SK-N-SH treated with all-trans-retinoic acid at 6 μM for 48 hours (cell line): ENCODE measurements around the gene IL1RN.

Experiments
- ARNTL ChIP-seq: fragments of 450-650 bp; formaldehyde crosslinking; IDR thresholded peaks from 2 replicates; pipeline ENCODE4 v1.5.0; 2020; ENCODE audit warnings: low read depth, mild to moderate bottlenecking, moderate library complexity, borderline replicate concordance
- CSDC2 ChIP-seq: fragments of 250-450 bp; sonication (Bioruptor Pico); IDR thresholded peaks from 2 replicates; pipeline ENCODE4 v1.5.0; 2020; ENCODE audit warnings: mild to moderate bottlenecking, moderate library complexity
- OSR1 ChIP-seq: fragments of 250-450 bp; sonication (Bioruptor Pico); IDR thresholded peaks from 2 replicates; pipeline ENCODE4 v1.8.0; 2022; ENCODE audit warnings: moderate library complexity, mild to moderate bottlenecking, inconsistent platforms
- PPARA ChIP-seq: fragments of 250-450 bp; sonication (Bioruptor Pico); IDR thresholded peaks from 2 replicates; pipeline ENCODE4 v1.5.0; 2020; ENCODE audit warnings: mild to moderate bottlenecking, borderline replicate concordance
- RARB ChIP-seq: fragments of 250-450 bp; sonication (Bioruptor Pico); IDR thresholded peaks from 2 replicates; pipeline ENCODE4 v1.8.0; 2021; ENCODE audit warnings: mild to moderate bottlenecking, moderate library complexity
- SNAI2 ChIP-seq: fragments of 250-450 bp; sonication (Bioruptor Pico); IDR thresholded peaks from 2 replicates; pipeline ENCODE4 v1.5.0; 2020; ENCODE audit warnings: mild to moderate bottlenecking, moderate library complexity
- ZC3H10 ChIP-seq: fragments of 250-450 bp; sonication (Bioruptor Pico); IDR thresholded peaks from 2 replicates; pipeline ENCODE4 v1.5.1; 2021; ENCODE audit warnings: mild to moderate bottlenecking, moderate library complexity
- ZFP3 ChIP-seq: fragments of 250-450 bp; sonication (Bioruptor Pico); IDR thresholded peaks from 2 replicates; pipeline ENCODE4 v1.5.0; 2020; ENCODE audit warnings: mild to moderate bottlenecking, moderate library complexity
- ZFP30 ChIP-seq: fragments of 450-650 bp; formaldehyde crosslinking; IDR thresholded peaks from 2 replicates; pipeline ENCODE4 v1.5.0; 2022; ENCODE audit warnings: mild to moderate bottlenecking, moderate library complexity
- ZNF565 ChIP-seq: fragments of 450-650 bp; formaldehyde crosslinking; conservative IDR thresholded peaks from 2 replicates; pipeline ENCODE4 v1.5.0; 2020; ENCODE audit warnings: low read depth, mild to moderate bottlenecking, moderate library complexity

- no peak for TF ChIP-seq PPARA (CRISPR knock-in tag)
- TF ChIP-seq ZFP30 (CRISPR knock-in tag) = no peak
- TF ChIP-seq ARNTL (CRISPR knock-in tag) = no peak
- no peak for TF ChIP-seq CSDC2
- no peak for TF ChIP-seq SNAI2 (CRISPR knock-in tag)
- TF ChIP-seq ZC3H10 (CRISPR knock-in tag) = no peak
- TF ChIP-seq RARB (CRISPR knock-in tag) = no peak
- TF ChIP-seq OSR1 (CRISPR knock-in tag) = no peak
- no peak for TF ChIP-seq ZNF565 (CRISPR knock-in tag)
- TF ChIP-seq ZFP3 (CRISPR knock-in tag) = no peak
Observed at GRCh38 chr2:113157897-113158753, 30.7 kb downstream of the IL1RN start.
